Stimulated activated CD4-positive, alpha-beta T cell treated with anti-CD3 and anti-CD28 coated beads, Interleukin-12 subunit alpha, Interleukin-12 subunit beta, amount 100 ng/mL, for 48 hours (primary cell): ENCODE results near the gene HS6ST1.

Experiments used
- DNase-seq, 3 donors: peaks; one replicate each; pipeline ENCODE4 v3.0.0-alpha.2; 2020; ENCODE audit warnings: low read depth in 2 of 3, low spot score in 1 of 3

The HS6ST1 gene

DNA sequence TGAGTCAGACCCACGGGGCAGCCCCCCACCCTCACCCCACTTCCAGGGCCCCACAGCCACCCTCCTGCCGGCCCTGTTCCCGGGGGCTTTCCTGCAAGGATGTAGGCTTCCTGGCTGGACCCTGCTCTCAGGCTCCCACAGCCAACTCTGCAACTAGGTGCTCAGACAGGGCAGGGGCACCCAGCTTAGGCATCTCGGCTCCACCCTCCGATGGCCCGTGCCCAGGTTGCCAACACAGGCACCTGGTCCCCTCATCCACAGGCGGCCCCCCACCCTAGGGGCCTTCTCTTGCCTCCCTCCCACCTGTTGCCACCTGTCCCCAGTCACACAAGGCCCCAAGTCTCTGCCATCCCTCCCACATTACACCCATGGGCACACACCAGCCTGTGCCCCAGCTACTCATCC is 34.6 kb downstream of the HS6ST1 start:
- no peak for DNase-seq

DNA sequence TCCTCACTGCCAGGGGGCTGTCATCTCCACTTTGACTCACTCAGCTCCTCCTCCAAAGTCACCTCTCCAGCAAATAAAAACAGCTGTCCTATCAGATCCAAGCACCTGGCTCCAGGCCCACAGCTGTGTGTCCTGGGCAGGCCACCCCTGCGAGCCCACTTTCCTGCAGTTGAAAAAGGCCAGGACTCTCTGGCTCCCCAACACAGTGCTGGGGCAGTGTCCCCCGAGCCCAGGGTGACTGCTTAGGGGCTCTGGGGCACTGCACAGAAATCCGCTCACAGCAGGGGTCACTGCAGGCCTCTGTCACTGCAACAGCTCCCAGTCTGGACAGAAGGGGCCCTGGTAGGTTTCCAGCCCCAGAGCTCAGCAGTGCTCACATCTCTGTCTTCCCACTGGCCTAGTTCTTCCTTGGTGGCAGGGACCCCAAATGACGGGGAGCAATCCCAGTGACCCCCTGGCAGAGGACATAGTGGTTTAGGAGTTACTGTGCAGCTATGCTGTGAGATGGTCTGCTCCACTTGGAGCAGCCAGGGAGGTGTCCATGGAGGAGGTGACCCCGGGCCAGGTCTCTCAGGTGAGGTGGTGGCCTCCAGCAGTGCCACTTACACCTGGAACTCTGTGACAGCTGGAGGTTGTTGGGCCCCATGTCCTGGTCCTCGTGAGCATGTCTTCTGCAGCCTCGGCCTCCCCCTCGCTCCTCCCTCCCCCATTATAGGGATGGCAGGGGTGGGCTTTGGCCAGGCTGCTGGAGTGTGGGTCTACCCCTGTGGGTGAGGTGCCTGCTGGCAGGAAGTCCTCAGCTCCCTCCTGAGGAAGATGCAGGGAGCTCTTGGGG is 35.5 kb downstream of the HS6ST1 start:
- DNase-seq = no peak

DNA sequence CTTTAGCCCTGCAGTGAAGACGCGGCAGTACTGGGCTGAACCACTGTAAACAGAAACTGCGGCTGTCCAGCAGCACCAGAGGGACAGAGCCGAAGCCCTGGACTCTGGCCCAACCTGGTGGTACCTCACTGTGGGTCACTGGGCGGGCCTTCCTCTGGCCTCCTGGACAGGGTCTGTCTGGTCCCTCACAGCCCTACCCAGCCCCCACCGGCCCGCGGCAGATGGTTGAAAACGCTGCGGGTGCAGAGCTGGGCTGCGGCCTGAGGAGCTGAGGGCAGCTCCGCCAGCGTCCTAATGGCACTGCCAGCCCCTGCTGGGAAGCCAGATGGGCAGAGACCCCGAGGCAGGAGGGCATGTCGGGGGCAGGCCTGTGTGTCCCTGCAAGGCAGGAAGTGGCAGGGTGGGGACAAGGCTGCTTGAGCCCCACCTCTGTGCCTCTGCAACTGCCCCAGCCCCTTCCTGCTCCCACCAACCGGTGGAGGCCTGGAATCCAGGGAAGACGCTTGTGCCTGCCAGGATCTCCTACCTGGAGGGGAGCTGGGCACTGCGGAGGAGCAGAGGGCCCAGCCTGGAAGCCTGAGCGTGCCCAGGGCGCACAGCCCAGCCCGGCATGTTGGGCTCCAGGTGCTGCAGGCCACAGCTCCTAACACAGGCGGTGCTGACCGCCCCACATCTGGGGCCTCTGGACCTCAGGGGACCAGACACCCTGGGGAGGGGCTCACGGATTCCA is 36.3 kb downstream of the HS6ST1 start:
- no peak for DNase-seq

DNA sequence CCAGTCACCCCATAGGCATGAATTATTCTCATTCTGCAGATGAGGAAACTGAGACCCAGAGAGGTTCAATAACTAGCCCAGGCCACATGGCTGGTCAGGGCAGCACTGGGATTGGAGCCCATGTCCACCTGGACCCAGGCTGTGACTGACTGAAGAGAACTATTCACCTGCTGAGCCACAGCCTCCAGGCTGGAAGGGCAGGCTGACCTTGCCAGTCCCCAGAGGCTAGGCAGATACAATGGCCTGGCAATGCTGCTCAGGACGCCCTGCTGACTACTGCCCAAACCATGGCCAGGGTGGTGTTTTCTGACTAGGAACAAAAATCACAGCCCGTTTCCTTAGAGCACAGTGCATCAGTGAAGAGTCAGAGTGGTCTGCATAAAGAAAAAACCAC is 36.8 kb downstream of the HS6ST1 start:
- no peak for DNase-seq

DNA sequence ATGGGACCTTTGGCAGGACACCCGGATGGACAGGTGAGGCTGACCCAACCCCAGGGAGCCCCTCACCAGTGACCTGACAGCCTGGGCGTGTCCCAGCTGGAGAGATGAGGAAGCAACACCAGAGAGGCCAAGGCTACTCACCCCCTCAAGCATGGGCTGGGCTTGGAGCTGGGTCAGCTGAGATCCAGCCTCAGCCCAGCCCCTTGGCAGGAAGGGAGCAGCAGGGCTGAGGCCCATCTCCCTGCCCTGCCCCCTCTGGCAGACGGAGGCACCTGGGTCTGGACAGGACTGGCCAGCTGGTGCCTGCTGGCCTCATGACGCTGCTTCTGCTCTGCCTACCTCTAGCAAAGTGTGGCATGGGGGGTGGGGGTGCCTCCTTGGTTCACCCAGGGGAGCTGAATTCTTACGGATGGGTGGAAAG is 37.8 kb downstream of the HS6ST1 start:
- no peak for DNase-seq

DNA sequence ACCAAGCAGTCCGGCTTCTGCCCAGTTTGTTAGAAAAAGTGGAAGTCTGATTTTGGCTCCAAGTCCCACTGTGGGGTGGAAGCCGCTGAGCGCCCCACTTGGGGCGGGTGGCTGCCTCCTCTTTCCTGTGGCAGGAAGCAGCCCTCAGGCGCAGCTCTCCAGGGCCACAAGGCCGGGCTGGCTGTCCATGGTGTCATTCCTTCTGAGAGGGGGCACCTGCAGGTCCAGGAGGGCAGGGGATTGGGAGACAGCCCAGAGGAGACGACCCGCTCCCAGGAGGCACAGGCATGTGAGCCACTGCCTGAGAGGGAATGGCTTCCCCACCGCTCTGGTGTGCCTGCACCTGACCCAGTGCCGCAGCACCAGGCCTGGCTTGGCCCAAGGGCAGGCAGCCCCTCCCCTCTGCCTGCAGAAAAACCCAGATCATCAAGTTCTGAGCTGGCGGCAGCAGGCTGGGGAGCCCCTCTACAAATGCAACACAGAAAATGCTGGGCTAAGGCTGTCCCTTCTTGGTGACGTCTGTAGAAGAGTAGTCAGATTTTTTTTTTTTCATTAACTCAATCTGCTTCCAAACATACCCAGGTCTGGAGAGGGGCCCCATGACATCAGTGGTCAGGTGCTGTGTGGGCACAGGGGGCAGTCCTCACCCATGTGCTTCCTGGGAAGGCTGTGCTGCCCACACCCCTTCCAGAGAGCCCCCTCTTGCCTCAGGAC is 38.4 kb downstream of the HS6ST1 start:
- no peak for DNase-seq

GRCh38 chr2:128279786-128280157 is 38.9 kb downstream of the HS6ST1 start:
- no peak for DNase-seq

- no peak for DNase-seq
Measured at GRCh38 chr2:128279009-128279408, 39.7 kb downstream of the HS6ST1 start.

- DNase-seq = no peak
Measured at GRCh38 chr2:128277961-128278681, 40.5 kb downstream of the HS6ST1 start.

- DNase-seq = no peak
Measured at GRCh38 chr2:128276878-128277675, 41.6 kb downstream of the HS6ST1 start.

- no peak for DNase-seq
Measured at GRCh38 chr2:128275498-128276045, 43.1 kb downstream of the HS6ST1 start.

DNA sequence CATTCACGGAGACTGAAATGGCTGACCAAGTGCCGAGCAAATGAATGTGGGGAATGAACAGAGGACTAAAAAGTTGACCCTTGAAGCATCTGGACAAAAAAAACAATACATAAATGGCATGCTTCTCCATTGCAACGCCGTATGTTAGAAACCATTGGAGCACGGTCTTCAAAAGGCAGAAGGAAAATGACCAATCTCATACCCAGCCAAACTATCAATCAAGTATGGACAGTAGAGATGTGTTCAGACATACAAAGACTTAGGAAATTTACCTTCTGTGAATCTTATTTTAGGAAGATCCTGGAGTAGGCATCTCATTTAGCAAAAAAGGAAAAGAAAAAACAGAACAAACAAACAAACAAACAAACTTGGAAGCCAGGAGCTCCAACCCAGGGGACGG is 44.5 kb downstream of the HS6ST1 start:
- no peak for DNase-seq

DNA sequence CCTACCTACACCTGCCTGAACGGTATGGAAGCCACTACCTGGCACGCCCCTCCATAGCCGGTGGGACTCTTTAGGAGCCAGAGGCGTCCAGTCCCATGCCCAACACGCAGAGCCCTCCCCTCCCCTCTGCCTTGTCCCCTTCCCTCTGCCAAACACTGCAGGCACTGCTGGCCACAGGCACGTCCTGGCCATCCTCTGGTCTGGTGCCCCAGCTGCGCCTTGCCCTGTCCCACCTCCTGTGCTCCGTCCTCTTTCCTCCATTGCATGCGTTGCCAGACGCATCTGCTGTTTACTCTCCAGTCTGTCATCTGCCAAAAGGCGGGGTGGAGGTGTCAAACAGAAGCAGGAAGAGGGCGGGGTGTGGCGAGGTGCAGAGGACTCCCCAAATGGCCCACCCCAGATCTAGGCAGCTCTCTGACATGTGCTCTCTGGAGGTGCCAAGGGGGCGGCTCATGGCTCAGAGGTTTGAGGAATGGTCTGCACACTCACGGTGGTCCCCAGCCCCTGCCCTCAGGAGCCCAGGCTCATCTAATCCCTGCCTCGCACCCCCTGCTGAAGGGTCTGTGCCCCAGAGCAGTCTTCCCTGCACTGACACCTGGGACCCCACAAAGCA is 45.1 kb downstream of the HS6ST1 start:
- DNase-seq = no peak

DNA sequence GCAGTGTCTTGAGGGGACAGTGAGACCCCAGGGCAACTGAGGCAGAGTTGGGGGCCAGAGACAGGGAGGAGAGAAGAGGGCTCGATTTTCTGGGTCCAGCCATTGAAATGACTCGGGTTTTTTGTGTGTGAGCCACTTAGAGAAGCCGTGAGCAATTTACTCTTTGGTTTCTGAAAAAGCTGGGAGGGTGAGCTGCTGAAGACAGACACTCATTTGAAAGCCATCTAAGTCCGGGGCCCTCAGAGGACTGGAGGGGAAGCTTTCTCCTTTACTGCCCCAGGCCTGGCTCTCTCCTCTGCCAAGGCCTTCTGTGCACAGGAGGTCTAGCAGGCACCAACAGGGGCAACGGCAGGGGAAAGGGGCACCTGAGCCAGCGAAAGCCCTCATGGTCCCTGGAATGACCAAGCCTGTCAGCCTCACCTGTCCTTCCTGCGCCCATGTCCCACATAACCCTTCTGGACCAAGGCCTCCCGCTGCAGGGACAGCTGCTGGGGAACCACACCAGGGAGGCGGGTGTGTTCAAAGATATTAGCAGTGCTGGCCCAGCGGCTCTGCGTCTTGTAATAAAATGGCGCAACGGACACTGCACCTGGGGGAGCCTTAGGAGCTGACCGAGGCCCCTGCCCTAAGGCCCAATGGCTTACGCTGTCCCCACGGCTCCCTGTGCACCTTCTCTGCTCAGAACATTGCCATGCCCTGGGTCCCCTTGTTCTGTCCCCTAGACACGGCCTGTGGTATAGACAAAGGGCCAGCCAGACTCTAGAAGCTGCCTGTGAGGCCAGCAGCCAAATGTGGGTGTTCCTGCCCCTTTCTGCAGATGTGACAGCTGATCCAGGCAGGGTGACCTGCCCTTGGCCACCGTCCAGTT is 45.8 kb downstream of the HS6ST1 start:
- no peak for DNase-seq

GRCh38 chr2:128271911-128272600 is 46.6 kb downstream of the HS6ST1 start:
- DNase-seq = no peak

DNA sequence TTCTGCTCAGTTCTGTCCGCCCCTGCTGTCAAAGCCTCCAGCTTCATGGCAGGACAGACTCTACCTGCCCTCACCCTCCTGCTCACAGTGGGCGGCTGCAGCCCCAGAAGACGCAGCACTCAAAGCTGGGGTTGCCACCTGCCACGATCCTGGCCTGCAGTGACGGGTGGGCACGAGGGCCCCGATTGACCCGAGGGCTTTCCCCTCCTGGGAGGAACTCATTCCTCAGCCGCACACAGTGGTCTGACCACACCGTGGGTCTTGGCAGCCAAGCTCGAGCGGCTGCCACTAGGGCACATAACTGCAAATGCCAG is 47.1 kb downstream of the HS6ST1 start:
- no peak for DNase-seq

- no peak for DNase-seq
Measured at GRCh38 chr2:128270672-128271596, 47.7 kb downstream of the HS6ST1 start.
